HL-60 (cell line): ENCODE results near the gene DRC3.

ENCODE experiments used
- DNase-seq, 2 experiments: peaks; one replicate each; pipeline ENCODE4 v3.0.0-alpha.2; 2010 to 2020; ENCODE audit warnings: low read depth in 1 of 2, low spot score in 1 of 2
- H3K27ac ChIP-seq: fragments of 250-450 bp; sonication (Bioruptor Pico); replicated peaks from 2 replicates; pipeline ENCODE4 v1.5.1; 2020; ENCODE audit warnings: mild to moderate bottlenecking, moderate library complexity
- H3K27me3 ChIP-seq: fragments of 250-450 bp; sonication (Bioruptor Pico); 2 replicates; pipeline ENCODE4 v1.5.1; 2021; ENCODE audit warnings: mild to moderate bottlenecking, moderate library complexity; ENCODE audit not compliant: insufficient read depth, poor library complexity, severe bottlenecking
- H3K4me3 ChIP-seq: replicated peaks from 2 replicates; pipeline ENCODE4 v1.5.1; 2011; ENCODE audit warnings: mild to moderate bottlenecking, control low read depth, low read length; ENCODE audit not compliant: insufficient read depth
- CTCF ChIP-seq: IDR thresholded peaks from one replicate; pipeline ENCODE4 v1.5.1; 2011; ENCODE audit warnings: low read length, control low read depth, inconsistent platforms; ENCODE audit not compliant: insufficient read depth
- GABPA ChIP-seq: IDR thresholded peaks from 2 replicates; pipeline ENCODE4 v1.6.1; 2012; ENCODE audit warnings: low read depth
- POLR2AphosphoS5 ChIP-seq: IDR thresholded peaks from 2 replicates; pipeline ENCODE4 v1.6.1; 2012; ENCODE audit warnings: low read depth
- REST ChIP-seq: IDR thresholded peaks from 2 replicates; pipeline ENCODE4 v1.6.1; 2012; ENCODE audit warnings: low read depth; ENCODE audit not compliant: insufficient replicate concordance
- SPI1 ChIP-seq: IDR thresholded peaks from 2 replicates; pipeline ENCODE4 v1.6.1; 2012; ENCODE audit warnings: low read depth, mild to moderate bottlenecking, borderline replicate concordance

Gene DRC3

GRCh38 chr17:17929655-17930380 lies 42.8 kb upstream of the DRC3 start:
- TF ChIP-seq CTCF (no peak), GABPA (no peak), REST (no peak), SPI1 (no peak), POLR2AphosphoS5 (no peak)
- Histone ChIP-seq H3K27me3 (no peaks in the 10 kb centered on the region), H3K4me3 (no peak overlapping the region), H3K27ac (no peak overlapping the region)
- no peak for DNase-seq

- Histone ChIP-seq H3K27ac (no peak overlapping the region), H3K4me3 (no peak overlapping the region), H3K27me3 (no peaks in the 10 kb centered on the region)
- DNase-seq, result no peak
- TF ChIP-seq REST (no peak), SPI1 (no peak), GABPA (no peak), POLR2AphosphoS5 (no peak), CTCF (no peak)
Measured at GRCh38 chr17:17930674-17931073, 42.0 kb upstream of the DRC3 start.

GRCh38 chr17:17931159-17931558 lies 41.5 kb upstream of the DRC3 start:
- Histone ChIP-seq H3K4me3 (no peak overlapping the region), H3K27me3 (no peaks in the 10 kb centered on the region), H3K27ac (no peak overlapping the region)
- TF ChIP-seq CTCF (no peak), GABPA (no peak), REST (no peak), POLR2AphosphoS5 (no peak), SPI1 (no peak)
- DNase-seq, result no peak
